ENCODE data around the gene ZNF33B.

- TF ChIP-seq EP300 (IDR thresholded peaks at IDR 0.05) (no peak), CTCF (IDR thresholded peaks at IDR 0.05) (no peak)
Observed at GRCh38 chr10:42594246-42594650, 44.1 kb downstream of the ZNF33B start.

All from ovary (tissue), 3 donors.